Ascending aorta (tissue), 2 donors: ENCODE data around the gene SEMA3G. TPM values are rescaled to one million over a fixed set of nuclear protein-coding genes. Genes with fewer than 3 reads are reported as not detected.
A peak's percentile ranks its signal among the peaks of the same experiment; 100 is the strongest.

ENCODE experiments used
- DNase-seq, 2 donors: peaks; one replicate each; pipeline ENCODE4 v3.0.0-alpha.2; 2019; ENCODE audit warnings: low spot score in 2 of 2
- H3K27ac ChIP-seq, 2 donors: fragments of 200-600 bp; sonication (generic); one replicate each; pipeline ENCODE4 v1.5.1; 2016 to 2017; ENCODE audit warnings: mild to moderate bottlenecking in 1 of 2
- H3K27me3 ChIP-seq: fragments of 200-600 bp; sonication (generic); one replicate; pipeline ENCODE4 v1.5.1; 2017
- H3K36me3 ChIP-seq, 2 donors: fragments of 200-600 bp; sonication (generic); one replicate each; pipeline ENCODE4 v1.5.1; 2016
- H3K4me1 ChIP-seq, 2 donors: fragments of 200-600 bp; sonication (generic); one replicate each; pipeline ENCODE4 v1.5.1; 2016 to 2017; ENCODE audit warnings: mild to moderate bottlenecking in 1 of 2
- H3K4me3 ChIP-seq, 2 donors: fragments of 200-600 bp; sonication (generic); one replicate each; pipeline ENCODE4 v1.5.1; 2016 to 2017; ENCODE audit warnings: mild to moderate bottlenecking in 1 of 2
- H3K9me3 ChIP-seq, 2 donors: fragments of 200-600 bp; sonication (generic); one replicate each; pipeline ENCODE4 v1.5.1; 2016
- intact Hi-C: fragments of 100-400 bp; cut with DNase I; formaldehyde crosslinking; loops from one replicate; pipeline ENCODE4 v1.15.1; 2023
- total RNA-seq: library from RNA; depleted of rRNA; stranded (reverse); fragments of >200 nt; gene quantifications from one replicate; pipeline ENCODE4 v1.1.0, GENCODE V29; 2016
- TF ChIP-seq, protein P1 (sequence below), 3 experiments: fragments of 200-600 bp in 2 of 3; fragments of 450-650 bp in 1 of 3; sonication (generic) in 2 of 3; IDR thresholded peaks; one replicate each; pipeline ENCODE4 v1.5.1; 2016 to 2019; ENCODE audit warnings: antibody characterized with exemption in 3 of 3, mild to moderate bottlenecking in 1 of 3, moderate library complexity in 1 of 3

Gene SEMA3G
- total RNA-seq = 163 TPM

GRCh38 chr3:52444860-52445793 lies at the start of gene SEMA3G:
Gene SEMA3G (minus strand): TSS chr3:52445103. CDS start chr3:52445027, 76 bp downstream.
- DNase-seq = peak in 1 of 2 donors; percentile 82
- no peaks in the 10 kb centered on the region for H3K9me3 ChIP-seq
- H3K4me1 ChIP-seq = peaks cover 0 to 6% of the 10 kb centered on the region in 2 donors
- H3K36me3 ChIP-seq = no peaks in the 10 kb centered on the region
- TF ChIP-seq, protein P1, sequence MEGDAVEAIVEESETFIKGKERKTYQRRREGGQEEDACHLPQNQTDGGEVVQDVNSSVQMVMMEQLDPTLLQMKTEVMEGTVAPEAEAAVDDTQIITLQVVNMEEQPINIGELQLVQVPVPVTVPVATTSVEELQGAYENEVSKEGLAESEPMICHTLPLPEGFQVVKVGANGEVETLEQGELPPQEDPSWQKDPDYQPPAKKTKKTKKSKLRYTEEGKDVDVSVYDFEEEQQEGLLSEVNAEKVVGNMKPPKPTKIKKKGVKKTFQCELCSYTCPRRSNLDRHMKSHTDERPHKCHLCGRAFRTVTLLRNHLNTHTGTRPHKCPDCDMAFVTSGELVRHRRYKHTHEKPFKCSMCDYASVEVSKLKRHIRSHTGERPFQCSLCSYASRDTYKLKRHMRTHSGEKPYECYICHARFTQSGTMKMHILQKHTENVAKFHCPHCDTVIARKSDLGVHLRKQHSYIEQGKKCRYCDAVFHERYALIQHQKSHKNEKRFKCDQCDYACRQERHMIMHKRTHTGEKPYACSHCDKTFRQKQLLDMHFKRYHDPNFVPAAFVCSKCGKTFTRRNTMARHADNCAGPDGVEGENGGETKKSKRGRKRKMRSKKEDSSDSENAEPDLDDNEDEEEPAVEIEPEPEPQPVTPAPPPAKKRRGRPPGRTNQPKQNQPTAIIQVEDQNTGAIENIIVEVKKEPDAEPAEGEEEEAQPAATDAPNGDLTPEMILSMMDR (IDR thresholded peaks at IDR 0.05) = peak; percentile 63 to 77 (median 69)
- intact Hi-C loops = no loop called here
- no peak within 1 kb of the TSS for H3K27ac ChIP-seq
- no peak within 1 kb of the TSS for H3K4me3 ChIP-seq
- H3K27me3 ChIP-seq = no peaks in the 10 kb centered on the region

GRCh38 chr3:52494445-52494844 lies 49.5 kb upstream of the SEMA3G start:
- Histone ChIP-seq H3K36me3 (peaks cover 38 to 42% of the 10 kb centered on the region in 2 donors), H3K27me3 (no peaks in the 10 kb centered on the region), H3K4me3 (peak overlapping the region in 1 of 2 donors; percentile 52), H3K9me3 (no peaks in the 10 kb centered on the region), H3K27ac (peak overlapping the region in 1 of 2 donors; percentile 33), H3K4me1 (peaks cover 0 to 4% of the 10 kb centered on the region in 2 donors)
- DNase-seq = no peak
- intact Hi-C loops = no loop called here
- TF ChIP-seq, protein P1 (IDR thresholded peaks at IDR 0.05) = no peak

GRCh38 chr3:52493232-52494017 lies 48.5 kb upstream of the SEMA3G start:
- intact Hi-C loops = no loop called here
- H3K27ac ChIP-seq = no peak overlapping the region
- no peak overlapping the region for H3K4me3 ChIP-seq
- H3K9me3 ChIP-seq = no peaks in the 10 kb centered on the region
- peaks cover 48 to 52% of the 10 kb centered on the region in 2 donors for H3K36me3 ChIP-seq
- no peaks in the 10 kb centered on the region for H3K27me3 ChIP-seq
- TF ChIP-seq, protein P1 (IDR thresholded peaks at IDR 0.05) = no peak
- peaks cover 0 to 4% of the 10 kb centered on the region in 2 donors for H3K4me1 ChIP-seq
- DNase-seq = no peak

- TF ChIP-seq, protein P1 (IDR thresholded peaks at IDR 0.05) = no peak
- Histone ChIP-seq H3K27ac (no peak overlapping the region), H3K36me3 (peaks cover 62 to 66% of the 10 kb centered on the region in 2 donors), H3K9me3 (no peaks in the 10 kb centered on the region), H3K4me1 (peaks cover 0 to 4% of the 10 kb centered on the region in 2 donors), H3K4me3 (no peak overlapping the region), H3K27me3 (no peaks in the 10 kb centered on the region)
- DNase-seq = no peak
- intact Hi-C loops = no loop called here
Measured at GRCh38 chr3:52492059-52492458, 47.2 kb upstream of the SEMA3G start.

- no peaks in the 10 kb centered on the region for H3K27me3 ChIP-seq
- peaks cover 0 to 4% of the 10 kb centered on the region in 2 donors for H3K4me1 ChIP-seq
- TF ChIP-seq, protein P1 (IDR thresholded peaks at IDR 0.05) = no peak
- H3K4me3 ChIP-seq = no peak overlapping the region
- DNase-seq = peak in 1 of 2 donors; percentile 79
- H3K36me3 ChIP-seq = peaks cover 72 to 76% of the 10 kb centered on the region in 2 donors
- no peaks in the 10 kb centered on the region for H3K9me3 ChIP-seq
- intact Hi-C loops = no loop called here
- H3K27ac ChIP-seq = peak overlapping the region; percentile 45 to 58
Measured at GRCh38 chr3:52490939-52491526, 46.1 kb upstream of the SEMA3G start.
